Esophagus muscularis mucosa (tissue), 3 donors: ENCODE results near the gene VWA5B2.

Source experiments
- CTCF ChIP-seq, 3 experiments: fragments of 200-600 bp in 2 of 3; fragments of 450-650 bp in 1 of 3; sonication (generic) in 2 of 3; IDR thresholded peaks; one replicate each; pipeline ENCODE4 v1.5.1; 2017 to 2019; ENCODE audit warnings: antibody characterized with exemption in 3 of 3, mild to moderate bottlenecking in 2 of 3, moderate library complexity in 1 of 3
- EP300 ChIP-seq: sonication (generic); formaldehyde crosslinking; IDR thresholded peaks from one replicate; pipeline ENCODE4 v1.6.1; 2017; ENCODE audit warnings: antibody characterized with exemption

- TF ChIP-seq CTCF (IDR thresholded peaks at IDR 0.05) (no peak), EP300 (no peak)
Measured at GRCh38 chr3:184186184-184186901, 43.0 kb upstream of the VWA5B2 start, which contains the start of gene ABCF3.
